ENCODE data around the gene DAB1.
"Not testable (repeated sequence)": the region's sequence is repeated elsewhere in the genome, so short reads cannot be mapped to it uniquely, and the experiment has no call there.

Gene DAB1

GRCh38 chr1:57222801-57223200 lies 201.1 kb downstream of the DAB1 start:
- no peak for DNase-seq (ENCODE audit: low spot score)
- no peak for FAIRE-seq

DNA sequence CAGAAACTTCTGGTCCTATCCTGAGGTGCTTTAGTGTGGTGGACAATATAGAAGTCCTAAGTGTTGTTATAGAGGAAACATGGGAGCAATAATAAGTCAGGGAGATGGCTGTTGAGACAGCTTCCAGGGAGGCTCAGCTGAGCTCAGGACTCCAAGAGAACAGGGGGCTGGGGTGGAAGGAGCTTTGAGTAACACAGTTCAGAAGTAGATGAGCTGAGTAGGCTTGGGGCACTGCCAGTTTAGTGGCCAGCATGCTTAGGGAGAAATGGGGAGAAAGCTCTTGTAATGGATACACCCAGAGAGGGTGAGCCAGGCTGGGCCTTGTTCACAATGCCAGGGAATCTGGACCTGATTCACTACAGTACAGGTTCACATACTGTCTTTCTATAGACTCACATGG lies 201.6 kb downstream of the DAB1 start:
- no peak for FAIRE-seq
- DNase-seq (ENCODE audit: low spot score): no peak

- DNase-seq (ENCODE audit: low spot score); FAIRE-seq: not testable (repeated sequence)
Measured at GRCh38 chr1:57220905-57221304, 203.0 kb downstream of the DAB1 start.

DNA sequence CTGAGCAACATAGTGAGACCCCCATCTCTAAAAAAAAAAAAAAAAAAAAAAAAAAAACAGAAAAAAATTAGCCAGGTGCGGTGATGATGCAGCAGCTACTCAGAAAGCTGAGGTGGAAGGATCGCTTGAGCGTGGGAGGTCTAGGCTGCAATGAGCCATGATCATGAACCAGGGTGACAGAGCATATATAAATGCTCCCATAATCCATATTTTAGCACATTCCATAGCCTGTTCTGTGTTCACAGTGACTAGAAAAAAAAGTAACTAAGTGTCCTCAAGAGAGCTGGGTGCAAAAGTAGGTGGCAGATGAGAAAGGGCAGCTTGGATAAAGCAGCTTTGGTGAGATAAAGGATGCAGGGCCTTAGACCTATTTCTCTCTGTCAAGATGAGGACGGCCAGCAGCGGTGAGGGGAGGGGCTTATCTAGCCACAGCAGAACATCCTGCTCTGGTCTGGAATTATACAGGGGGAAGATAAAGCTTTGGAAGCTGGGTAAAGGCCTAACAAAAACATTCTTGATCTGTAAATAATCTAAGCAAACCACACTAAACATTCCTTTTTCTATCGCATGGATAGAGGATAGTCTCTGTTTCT lies 205.3 kb downstream of the DAB1 start:
- no peak for DNase-seq (ENCODE audit: low spot score)
- FAIRE-seq: no peak

- DNase-seq (ENCODE audit: low spot score) (no peak), FAIRE-seq (no peak)
Measured at GRCh38 chr1:57217905-57218304, 206.0 kb downstream of the DAB1 start.

DNA sequence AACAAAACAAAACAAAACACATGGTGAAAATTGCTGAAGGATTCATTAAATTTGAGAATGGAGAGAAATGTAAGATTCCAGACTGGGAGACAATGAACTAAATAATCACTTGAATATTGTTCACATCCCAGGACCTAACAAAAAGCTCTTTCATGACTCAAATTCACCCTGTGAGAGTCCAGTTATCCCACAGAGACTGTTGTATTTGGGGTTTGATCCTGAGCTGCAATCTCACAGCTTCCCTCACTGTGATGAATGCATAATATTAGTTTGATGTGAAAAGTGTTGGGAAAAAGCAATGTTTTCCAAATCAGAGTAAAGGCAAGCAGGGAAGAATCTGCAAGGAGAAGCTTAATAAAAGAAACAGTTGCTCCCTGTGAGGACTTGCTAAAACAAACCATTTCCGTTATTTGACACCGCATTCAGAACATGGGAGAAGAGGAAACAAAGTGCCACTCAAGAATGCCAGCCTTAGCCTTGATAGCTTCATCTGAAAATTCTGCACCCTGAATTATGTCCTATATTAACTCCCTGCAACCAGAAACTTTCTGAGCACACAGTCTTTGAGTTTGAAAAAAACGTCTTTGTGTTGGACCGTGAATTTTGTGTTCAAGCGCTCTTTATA lies 208.8 kb downstream of the DAB1 start:
- FAIRE-seq (no peak), DNase-seq (ENCODE audit: low spot score) (no peak)

DNA sequence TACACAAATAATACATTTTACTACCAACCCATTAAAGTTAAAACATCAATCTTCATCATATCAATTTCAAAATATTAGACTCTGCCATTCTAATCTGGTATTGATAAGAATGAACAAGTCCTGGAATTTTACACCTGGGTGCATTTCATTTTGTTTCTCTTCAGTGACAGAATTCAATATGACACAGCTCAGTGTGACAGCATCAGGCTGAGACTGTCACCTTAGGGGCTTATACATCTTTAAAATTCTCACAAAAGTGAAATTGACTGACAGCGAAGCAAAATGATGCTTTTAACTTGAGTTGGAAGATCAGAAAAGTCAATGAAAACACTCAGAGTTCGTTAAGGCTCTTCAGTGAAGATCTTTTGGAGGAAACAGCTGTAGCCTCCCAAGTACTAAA lies 213.0 kb downstream of the DAB1 start:
- no peak for DNase-seq (ENCODE audit: low spot score)
- no peak for FAIRE-seq

- DNase-seq (ENCODE audit: low spot score) (no peak), FAIRE-seq (no peak)
Measured at GRCh38 chr1:57209495-57209894, 214.4 kb downstream of the DAB1 start.

DNA sequence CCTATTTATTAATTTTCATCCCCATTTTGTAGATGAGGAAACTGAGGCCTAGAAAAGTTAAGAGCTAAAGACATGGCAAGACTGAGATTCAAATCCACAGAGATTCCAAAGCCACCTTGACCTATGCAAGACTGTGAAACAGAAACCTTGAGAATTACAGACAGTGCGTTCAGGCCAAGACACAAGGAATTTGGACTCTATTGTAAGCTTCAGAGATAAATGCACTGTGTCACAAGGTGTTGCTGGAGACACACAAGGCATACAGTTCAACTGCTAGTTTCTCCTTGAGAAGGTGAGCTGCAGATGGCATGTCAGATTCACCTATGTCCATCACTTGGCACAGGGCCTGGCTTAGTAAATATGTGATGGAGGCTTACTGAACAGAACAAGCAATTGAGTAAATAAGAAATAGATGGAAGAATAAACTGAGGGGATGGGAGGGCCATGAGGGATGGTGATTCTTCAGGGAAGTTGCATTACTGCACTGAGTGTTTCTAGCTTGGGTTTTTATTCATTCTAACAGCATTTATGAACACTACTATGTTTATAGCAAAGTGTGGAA lies 215.0 kb downstream of the DAB1 start:
- FAIRE-seq (no peak), DNase-seq (ENCODE audit: low spot score) (no peak)

- FAIRE-seq (no peak), DNase-seq (ENCODE audit: low spot score) (no peak)
Measured at GRCh38 chr1:57206038-57206437, 217.8 kb downstream of the DAB1 start.

GRCh38 chr1:57204942-57205787 lies 218.7 kb downstream of the DAB1 start:
- FAIRE-seq (no peak), DNase-seq (ENCODE audit: low spot score) (no peak)

GRCh38 chr1:57204091-57204490 lies 219.8 kb downstream of the DAB1 start:
- no peak for DNase-seq (ENCODE audit: low spot score)
- FAIRE-seq: no peak

DNA sequence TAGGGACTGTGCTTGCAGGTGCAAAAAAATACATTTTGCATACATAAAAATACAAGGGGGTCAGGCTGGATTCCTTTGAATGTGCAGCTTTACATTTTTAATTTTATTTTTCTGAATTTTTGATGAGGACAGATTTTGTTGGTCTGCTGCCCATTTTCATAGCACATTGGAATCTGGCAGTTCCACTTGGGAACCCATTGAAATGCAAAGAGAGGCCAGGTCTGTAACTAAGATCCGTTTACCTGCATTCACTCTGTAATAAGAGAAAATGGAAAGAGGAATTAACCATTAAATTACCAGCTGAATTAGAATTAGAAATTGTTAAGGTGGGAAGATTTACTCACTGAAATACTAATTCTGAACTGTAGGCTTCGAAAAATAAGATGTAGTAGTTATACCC lies 221.6 kb downstream of the DAB1 start:
- no peak for DNase-seq (ENCODE audit: low spot score)
- no peak for FAIRE-seq

DNA sequence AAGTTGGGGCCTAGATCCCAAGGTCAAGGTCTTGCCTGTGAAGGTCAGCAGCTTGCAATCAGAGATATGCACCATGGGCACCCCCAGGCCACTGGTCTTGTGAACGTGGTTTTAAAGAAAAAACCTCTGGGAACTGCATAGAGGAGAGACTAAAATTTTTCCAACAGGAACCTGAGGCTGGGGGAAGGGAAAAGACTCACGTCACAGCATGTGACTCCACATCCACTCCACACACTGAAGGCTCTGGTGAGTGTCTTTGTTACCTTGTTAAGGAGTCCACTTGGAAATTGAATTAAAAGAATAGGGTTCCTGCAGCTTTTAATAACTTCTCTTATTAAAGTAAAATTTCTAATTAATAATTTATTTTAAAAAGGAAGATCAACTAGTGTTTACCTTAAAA lies 224.9 kb downstream of the DAB1 start:
- no peak for FAIRE-seq
- DNase-seq (ENCODE audit: low spot score): no peak

DNA sequence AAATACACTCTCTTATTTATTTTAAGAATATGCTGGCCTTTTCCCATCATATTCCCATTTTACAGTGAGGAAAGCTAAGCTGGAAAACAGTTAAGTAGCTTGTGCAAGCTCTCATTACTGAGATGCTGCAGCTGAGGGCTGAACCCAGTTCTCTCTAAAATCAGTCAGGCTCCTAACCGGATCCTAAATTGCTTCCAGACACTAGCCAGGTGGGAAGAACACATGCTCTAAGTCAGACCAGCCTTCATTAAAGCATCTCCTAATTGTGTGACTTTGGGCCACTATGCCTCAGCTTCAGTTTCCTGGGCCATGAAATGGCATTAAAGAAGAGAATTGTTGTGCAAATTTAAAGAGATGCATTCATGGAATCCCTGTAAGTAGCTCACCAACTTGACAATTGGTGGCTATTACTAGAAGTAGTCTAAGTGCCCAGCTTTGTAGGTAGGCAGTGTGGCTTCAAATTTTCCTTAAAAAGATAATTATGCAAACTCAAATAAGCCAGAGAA lies 228.4 kb downstream of the DAB1 start:
- no peak for DNase-seq (ENCODE audit: low spot score)
- FAIRE-seq: no peak

- no peak for FAIRE-seq
- no peak for DNase-seq (ENCODE audit: low spot score)
Measured at GRCh38 chr1:57192222-57192621, 231.6 kb downstream of the DAB1 start.

GRCh38 chr1:57190898-57191297 lies 233.0 kb downstream of the DAB1 start:
- FAIRE-seq (no peak), DNase-seq (ENCODE audit: low spot score) (no peak)

GRCh38 chr1:57188168-57188567 lies 235.7 kb downstream of the DAB1 start:
- FAIRE-seq: no peak
- DNase-seq (ENCODE audit: low spot score): no peak

GRCh38 chr1:57186455-57186854 lies 237.4 kb downstream of the DAB1 start:
- DNase-seq (ENCODE audit: low spot score) (no peak), FAIRE-seq (no peak)

DNA sequence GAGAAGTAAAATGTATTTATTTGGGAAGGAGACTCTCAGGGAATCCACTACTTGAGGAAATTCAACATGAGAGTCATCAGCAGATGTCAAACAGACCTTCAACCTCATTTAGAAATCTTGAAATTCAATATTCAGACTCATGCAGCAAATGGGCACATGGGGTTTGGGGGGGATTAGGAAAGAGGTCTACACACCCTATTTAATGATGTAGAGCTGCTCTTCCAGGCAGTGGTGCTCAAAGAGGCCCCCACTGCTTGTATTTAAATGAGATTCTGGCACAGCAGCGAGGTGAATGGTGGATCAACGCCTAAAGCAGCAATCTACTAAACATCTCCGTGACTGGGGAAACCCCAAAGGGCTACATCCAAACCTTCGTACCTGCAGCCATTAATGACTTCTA lies 244.9 kb downstream of the DAB1 start:
- FAIRE-seq (no peak), DNase-seq (ENCODE audit: low spot score) (no peak)

DNA sequence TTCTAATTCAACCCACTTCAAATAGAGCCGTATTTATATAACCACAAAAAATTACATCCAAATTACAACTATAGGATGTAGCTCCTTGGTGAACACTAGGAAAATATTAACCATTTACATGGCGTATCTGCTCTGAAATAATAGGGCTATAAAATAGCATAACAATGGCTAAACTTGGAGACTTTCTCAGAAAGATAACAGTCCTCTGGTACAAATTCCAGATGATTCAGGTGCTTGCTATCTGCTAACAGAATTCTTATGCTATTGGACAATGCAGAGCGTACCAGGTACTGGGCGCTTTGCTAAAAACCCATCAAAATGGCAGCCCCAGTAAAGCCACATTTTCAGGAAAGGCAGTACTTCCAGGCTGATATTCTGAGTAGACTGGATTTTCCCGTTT lies 248.4 kb downstream of the DAB1 start:
- FAIRE-seq: no peak
- DNase-seq (ENCODE audit: low spot score): no peak

GRCh38 chr1:57172040-57172439 lies 251.8 kb downstream of the DAB1 start:
- FAIRE-seq (no peak), DNase-seq (ENCODE audit: low spot score) (no peak)

Data from urothelium cell line (cell line).